Activated CD4-positive, CD25-positive, alpha-beta regulatory T cell treated with anti-CD3 and anti-CD28 coated beads, Interleukin-2, amount 50 U/mL, for 72 hours (primary cell): ENCODE data around the gene TMEM176B.
"Not testable (repeated sequence)": the region's sequence is repeated elsewhere in the genome, so short reads cannot be mapped to it uniquely, and the experiment has no call there.

Experiments used
- DNase-seq: peaks from one replicate; pipeline ENCODE4 v3.0.0; 2021

TMEM176B gene

GRCh38 chr7:150788474-150789269, 11.5 kb downstream of the TMEM176B start:
- DNase-seq: no peak

DNA sequence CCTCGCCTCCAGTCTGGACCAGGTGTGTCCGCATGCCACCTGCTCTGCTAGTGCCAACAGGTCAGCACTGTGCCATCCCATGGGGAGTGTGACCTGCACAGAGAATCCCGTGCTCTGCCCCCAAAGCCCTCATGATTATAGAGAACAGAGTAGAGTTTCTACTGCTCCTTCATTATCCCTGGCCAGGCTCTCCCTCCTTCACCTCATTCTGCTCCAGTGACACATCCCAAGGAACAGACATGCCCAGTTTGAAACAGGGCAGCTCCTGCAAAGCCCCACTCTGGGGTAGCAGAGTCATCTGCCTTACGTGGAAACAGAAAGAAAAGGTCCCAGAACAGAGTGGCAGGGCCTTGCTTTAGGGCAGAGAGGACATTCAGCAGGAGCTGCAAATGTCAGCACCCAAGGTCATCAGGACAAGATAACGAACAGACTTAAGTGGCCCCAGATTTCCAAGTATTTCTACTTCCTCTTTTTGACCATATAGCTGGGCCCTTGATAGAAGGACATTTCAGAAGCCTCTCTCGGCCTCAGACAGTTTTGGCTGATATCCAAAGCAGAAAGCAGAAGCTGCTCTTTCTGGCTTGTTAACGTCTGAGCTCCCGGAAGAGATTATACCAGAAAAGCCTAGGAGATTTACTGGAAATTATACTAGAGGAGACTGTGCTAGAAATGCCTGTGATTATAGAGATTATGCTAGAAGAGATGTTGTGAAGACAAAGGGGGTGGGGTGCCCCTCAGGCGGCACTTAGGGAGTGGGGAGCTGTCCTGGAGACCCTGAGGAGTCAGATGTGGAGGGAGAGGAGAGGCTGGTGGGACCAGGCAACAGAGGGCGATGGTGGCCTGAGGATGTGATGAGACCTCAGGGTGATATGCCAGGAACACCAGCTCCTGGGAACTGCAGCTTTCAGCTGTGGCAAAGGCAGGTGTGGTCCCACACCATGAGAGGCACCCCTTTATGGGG, 12.6 kb downstream of the TMEM176B start:
- DNase-seq: no peak

DNA sequence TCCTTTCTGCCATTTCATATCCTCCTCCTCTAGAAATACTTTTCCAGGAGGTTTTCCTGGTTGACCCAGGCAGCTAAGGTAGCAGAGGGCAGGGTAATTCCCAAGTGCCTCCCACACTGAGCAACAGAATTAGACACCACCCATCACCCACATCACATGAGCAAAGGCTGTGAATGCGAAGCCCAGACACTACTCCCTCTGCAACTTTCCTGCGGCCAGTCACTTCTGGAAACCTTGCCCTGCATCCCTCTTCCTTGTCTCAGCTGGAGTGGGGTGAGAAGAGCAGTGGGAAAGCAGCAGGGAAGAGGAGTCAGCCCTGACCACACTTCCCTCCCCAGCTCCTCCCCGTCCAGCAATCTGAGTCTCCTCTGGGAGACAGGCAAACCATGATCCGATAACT, 15.2 kb downstream of the TMEM176B start:
- DNase-seq: no peak

DNA sequence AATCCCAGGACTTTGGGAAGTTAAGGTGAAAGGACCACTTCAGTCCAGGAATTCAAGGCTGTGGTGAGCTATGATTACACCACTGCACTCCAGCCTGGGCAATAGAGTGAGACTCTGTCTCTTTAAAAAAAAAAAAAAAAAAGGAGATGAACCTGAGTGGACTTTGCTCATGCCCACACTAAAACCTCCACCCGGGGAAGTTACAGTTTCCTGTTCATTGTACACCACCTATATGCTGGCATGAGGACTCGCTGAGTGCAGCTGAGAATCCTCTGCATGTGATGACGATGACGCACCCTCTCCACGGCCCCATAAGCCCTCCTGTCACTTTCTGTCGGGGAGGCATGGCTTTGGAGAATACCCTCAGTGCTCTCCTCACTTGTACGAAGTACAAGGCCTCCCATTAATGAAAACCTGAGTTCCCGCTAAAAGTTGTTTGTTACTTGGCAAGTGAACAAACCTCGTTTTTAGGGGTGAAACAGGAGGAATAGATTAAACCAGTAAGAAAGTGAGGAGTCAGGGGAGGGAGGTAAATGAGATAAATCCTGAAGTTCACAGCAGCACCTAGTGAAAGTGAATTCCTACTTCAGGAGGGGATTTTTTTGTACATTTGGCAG, 15.9 kb downstream of the TMEM176B start:
- DNase-seq: no peak

- no peak for DNase-seq
Observed at GRCh38 chr7:150781961-150782360, 18.2 kb downstream of the TMEM176B start.

- DNase-seq: no peak
Observed at GRCh38 chr7:150781103-150781502, 19.1 kb downstream of the TMEM176B start.

DNA sequence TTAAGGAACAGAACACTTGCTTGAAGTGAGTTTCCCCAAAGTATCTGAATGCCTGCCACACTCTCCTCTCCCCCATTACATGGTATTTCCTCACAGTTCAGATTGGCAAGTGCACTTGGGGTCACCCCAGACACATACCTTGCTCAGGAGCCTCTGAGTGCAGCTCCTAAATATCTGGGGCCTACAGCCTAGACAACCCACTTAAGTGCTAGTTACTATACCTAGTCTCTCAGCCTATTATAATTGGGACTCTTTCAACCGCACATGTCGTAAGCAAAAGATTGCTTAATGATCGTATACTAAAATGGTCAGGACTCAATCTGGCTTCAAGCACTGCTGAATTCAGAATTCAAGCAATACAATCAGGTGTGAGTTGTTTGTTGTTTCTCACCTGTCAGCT, 19.9 kb downstream of the TMEM176B start:
- DNase-seq: no peak

DNA sequence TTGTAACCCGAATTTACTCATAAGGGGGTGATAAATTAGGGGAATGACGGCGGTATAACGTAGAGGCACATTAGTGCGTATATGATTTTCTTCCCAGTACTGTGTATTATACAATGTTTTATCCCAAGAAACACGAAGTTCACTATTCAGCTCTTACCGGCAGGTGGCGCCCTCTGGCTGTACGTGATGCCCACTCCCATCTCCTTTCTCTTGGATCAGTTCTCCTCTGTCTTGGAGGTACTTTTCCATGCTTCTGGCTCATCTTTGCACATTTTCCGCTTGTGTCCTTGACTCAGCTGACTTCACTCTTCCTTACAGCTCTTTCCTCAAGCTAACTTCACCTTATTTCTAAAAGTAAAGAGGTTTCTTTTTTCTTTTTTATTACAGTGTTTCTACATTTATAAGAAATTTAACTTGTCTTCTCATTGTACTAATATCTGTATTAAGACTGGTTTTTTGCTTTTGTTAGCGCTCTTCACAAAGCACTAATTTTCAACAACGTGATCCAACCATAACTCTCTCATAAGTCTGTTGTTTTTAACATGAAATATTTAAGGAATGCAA, 21.3 kb downstream of the TMEM176B start:
- peak; percentile 78 for DNase-seq

GRCh38 chr7:150778014-150778737, 22.0 kb downstream of the TMEM176B start:
- DNase-seq: no peak

GRCh38 chr7:150774131-150774530, 26.0 kb downstream of the TMEM176B start:
- DNase-seq: not testable (repeated sequence)

- no peak for DNase-seq
Observed at GRCh38 chr7:150769768-150770167, 30.4 kb downstream of the TMEM176B start.

DNA sequence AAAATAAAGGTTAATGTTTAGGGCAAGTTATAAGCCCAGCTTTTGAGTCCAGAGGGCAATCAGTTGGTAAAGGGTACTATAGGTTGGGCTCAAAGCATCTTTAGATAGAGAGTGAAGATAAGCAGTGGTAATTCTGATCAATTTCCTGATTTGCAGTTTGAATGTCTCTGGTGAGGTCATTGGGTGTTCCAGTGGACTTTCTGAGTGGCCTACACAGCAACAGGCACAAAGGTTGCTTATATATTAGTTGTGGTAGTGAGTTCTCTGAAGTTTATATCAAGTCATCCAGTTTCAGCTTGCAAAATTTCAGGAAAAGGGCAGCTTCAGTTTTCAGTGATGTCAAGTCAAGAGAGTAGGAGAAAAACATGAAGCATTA, 33.8 kb downstream of the TMEM176B start:
- no peak for DNase-seq

DNA sequence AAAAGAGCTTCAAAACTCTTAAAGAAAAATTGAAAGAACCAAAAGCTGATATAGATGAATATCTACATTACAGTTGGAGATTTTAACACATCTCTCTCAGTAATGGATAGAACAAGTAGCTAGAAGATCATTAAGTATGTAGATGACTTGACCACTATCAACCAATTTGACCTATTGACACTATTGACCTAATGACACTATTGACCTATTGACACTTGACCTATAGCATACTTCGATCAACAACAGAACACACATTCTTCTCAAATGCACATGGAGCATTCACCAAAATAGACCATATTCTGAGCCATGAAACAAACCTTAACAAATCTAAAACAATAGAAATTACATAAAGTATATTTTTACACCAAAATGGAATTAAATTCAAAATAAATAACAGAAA, 40.7 kb downstream of the TMEM176B start:
- DNase-seq: no peak

GRCh38 chr7:150756858-150757257, 43.3 kb downstream of the TMEM176B start:
- DNase-seq: no peak

DNA sequence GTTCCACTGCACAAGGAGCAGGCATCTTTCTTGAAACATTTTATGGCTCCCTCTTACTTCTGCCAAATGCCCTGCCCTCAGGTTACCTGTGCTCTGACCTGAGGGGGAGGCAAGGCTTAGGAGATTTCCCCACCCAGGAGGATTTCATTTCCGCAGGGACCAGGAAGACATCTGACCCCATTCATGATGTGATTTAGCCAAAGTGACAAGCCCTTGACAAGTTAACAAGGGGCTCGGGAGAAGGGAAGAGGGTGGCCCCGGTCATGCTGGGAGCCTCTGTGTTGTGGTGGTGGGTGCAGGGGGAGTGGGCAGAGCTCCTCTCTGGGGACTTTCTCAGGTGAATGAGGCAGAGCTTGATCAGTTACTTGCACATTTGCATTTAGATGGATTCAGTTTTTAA, 44.0 kb downstream of the TMEM176B start:
- no peak for DNase-seq

- DNase-seq: no peak
Observed at GRCh38 chr7:150755473-150756099, 44.6 kb downstream of the TMEM176B start.

- no peak for DNase-seq
Observed at GRCh38 chr7:150754951-150755350, 45.2 kb downstream of the TMEM176B start.

- DNase-seq: no peak
Observed at GRCh38 chr7:150753826-150754603, 46.1 kb downstream of the TMEM176B start.

- DNase-seq: no peak
Observed at GRCh38 chr7:150753239-150753638, 46.9 kb downstream of the TMEM176B start.

GRCh38 chr7:150751702-150752101, 48.5 kb downstream of the TMEM176B start:
- no peak for DNase-seq

DNA sequence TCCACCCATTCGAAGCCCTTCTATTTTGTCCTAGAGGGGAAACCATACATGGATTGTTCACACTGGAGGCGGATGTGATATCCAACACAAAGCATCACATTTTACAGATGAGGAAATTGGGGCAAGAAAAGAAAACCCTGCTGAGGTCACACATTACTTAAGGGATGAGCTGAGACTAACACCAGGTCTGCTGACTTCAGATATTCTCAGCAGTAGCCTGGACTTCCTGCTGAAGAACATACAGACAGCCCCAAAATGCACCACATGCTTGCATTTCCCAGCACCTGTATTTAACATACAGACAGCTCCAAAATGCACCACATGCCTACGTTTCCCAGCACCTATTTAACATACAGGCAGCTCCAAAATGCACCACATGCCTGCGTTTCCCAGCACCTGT, 51.8 kb downstream of the TMEM176B start:
- DNase-seq: no peak
